Stimulated activated CD8-positive, alpha-beta memory T cell treated with anti-CD3 and anti-CD28 coated beads, Interleukin-12 subunit alpha, Interleukin-12 subunit beta, amount 100 ng/mL, for 24 hours (primary cell): Measurements from ENCODE around the gene PM20D2.
"Not testable (repeated sequence)": the region's sequence is repeated elsewhere in the genome, so short reads cannot be mapped to it uniquely, and the experiment has no call there.

Source experiments
- DNase-seq: peaks from one replicate; pipeline ENCODE4 v3.0.0-alpha.2; 2020; ENCODE audit errors: extremely low read depth

Gene PM20D2, protein sequence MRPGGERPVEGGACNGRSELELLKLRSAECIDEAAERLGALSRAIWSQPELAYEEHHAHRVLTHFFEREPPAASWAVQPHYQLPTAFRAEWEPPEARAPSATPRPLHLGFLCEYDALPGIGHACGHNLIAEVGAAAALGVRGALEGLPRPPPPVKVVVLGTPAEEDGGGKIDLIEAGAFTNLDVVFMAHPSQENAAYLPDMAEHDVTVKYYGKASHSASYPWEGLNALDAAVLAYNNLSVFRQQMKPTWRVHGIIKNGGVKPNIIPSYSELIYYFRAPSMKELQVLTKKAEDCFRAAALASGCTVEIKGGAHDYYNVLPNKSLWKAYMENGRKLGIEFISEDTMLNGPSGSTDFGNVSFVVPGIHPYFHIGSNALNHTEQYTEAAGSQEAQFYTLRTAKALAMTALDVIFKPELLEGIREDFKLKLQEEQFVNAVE

DNA sequence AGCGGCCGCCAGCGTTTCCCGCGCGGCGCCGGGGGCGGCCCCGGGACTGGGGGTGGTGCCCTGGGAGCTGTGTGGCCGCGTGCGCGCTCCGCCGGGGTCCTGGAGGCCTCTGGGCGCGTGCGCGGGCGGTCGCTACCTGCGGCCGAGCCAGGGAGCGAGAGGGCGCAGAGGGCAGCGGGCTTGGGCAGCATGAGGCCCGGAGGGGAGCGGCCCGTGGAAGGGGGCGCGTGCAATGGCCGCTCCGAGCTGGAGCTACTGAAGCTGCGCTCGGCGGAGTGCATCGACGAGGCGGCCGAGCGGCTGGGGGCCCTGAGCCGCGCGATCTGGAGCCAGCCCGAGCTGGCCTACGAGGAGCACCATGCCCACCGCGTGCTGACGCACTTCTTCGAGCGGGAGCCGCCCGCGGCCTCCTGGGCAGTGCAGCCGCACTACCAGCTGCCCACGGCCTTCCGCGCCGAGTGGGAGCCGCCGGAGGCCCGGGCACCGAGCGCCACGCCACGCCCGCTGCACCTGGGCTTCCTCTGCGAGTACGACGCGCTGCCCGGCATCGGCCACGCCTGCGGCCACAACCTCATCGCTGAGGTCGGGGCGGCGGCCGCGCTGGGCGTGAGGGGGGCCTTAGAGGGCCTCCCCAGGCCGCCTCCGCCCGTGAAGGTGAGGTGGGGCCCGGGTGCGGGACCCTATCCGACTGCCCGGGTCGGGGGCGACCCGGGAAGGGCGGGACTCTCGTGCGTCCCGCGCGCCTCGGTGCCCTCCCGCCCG is at the start of gene PM20D2:
Gene PM20D2 (plus strand): TSS at position 100 of the 762 bp plus-strand sequence. CDS start 90 bp downstream, at position 190.
- DNase-seq: peak; percentile 31

DNA sequence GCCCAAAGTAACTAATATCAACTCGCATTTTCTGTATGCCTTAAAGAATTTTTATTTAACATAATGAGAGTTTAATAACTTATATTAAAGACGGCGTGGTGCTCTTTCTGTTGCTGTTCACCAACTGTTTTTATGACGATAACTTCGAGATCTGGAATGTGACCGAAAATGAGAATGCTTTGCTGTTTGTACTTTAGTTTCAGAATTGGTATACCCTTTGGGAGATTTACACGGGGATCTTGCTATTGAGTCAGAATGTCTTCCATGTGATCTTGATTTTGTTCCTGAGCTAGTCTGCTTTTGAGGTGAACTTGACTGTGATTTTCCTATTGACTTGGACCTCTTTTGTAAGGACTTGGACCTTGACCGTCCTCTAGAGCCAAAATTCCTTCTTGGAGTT is 47.4 kb upstream of the PM20D2 start:
- DNase-seq: no peak

DNA sequence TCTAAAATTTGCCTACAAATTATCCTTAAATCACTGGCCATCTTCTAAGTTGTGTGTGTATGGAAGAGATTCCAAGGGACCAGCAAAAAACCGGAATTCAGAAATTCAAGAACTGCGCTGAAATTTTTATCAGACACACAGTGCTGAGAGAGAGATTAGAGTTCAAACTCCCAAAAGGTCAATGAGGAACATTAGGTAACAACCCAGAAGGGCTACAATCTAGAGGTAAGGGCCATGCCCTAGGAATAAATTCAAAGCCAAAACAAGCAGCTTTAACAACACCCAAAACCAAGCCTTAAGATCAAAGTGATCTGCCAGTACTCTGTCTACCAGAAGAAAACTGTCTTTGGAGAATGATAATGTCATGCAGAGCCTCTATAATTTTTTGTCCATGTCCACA is 45.7 kb upstream of the PM20D2 start:
- DNase-seq: no peak

DNA sequence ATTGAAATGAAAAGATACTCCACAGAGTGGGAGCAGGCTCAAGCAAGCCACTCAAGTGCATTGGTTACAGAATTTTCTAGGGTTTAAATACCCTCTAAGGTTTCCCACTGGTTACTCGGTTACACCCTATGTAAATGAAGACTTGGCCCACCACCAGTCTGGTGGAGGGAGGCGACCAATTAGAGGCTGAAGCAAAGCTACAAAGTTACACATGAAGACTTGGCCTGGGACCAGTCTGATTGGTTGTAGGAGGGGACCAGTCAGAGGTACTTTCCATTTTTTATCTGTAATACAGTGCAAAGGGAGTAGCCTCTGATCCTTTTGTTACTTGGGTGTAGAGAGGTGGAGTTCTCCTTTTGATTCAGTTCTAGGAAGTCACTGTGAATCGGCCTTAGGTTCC is 35.6 kb upstream of the PM20D2 start:
- DNase-seq: no peak

DNA sequence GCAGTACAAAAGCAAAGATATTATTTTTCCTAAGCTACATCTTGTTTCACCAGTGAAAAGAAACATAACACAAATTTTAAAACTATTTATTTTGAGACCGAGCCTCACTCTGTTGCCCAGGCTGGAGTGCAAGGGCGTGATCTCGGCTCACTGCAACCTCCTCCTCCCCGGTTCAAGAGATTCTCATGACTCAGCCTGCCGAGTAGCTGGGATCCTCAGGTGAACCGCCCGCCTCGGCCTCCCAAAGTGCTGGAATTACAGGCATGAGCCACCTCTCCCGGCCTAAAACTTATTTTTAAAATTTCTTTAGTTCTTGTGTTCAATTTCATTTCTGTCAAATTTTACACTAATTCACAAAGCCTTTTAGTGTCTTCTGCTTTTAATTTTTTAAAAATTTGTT is 33.9 kb upstream of the PM20D2 start:
- no peak for DNase-seq

DNA sequence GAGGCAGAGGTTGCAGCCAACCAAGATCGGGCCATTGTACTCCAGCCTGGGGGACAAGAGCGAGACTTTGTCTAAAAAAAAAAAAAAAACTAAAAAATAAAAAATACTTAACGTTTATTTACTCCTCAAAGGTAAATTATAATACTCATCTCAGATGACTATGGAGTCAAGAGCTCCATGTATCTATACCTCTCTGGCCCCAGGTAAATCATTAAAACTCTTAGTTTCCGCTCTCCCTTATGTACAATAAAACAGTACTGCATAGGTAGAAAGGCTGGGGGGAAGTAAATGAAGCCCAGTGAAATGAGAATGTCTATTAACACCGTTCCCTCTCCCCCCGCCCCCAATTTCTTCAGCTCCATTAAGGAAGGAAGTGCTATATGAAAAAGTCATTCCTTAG is 29.2 kb upstream of the PM20D2 start:
- DNase-seq: no peak

DNA sequence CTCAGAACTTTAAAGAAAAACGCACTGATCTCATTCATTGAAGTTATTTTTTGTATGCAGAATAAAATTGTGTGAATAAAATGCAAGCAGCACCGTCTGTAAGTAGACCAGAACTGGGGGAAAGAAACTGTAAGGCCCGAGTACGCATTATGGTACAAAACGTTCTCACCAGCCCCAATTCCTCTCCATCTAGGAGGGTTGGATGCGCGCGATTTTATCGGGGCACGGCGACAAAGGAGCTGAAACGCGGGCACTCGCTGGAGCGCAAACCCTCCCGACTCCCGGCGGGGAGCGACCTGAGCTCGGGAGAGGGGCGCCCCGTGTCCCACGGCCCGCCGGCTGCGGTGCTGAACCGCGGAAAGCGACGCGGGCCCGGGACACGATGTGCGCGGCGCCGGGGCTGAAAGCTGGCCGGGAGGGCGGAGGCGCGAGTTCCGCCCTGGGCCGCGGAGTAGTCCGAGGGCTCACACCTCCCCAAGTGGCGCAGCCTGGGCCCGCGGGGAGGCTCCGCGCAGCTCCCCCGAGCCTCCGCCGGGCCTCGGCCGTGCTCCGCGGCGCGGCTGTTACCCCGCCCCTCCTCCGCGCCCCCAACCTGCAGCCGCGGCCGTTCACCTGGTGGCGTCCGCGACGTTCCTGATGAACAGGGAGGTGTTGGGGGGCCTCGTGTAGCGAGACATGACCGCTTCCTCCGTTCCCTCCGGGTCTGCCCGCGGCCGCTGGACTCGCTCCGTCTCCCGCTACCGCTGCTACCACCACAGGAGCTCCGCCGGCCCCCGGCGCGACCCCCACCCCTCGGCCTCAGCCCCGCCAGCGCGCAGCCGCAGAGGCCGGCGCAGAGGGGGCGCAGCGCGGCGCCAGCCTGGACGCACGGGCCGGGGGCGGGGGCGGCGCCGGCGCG is 28.4 kb upstream of the PM20D2 start, which contains the start of gene SRSF12:
Gene SRSF12 (minus strand): TSS at position 861 of the 898 bp plus-strand sequence. CDS start 184 bp downstream, at position 677.
- DNase-seq: peak; percentile 1

DNA sequence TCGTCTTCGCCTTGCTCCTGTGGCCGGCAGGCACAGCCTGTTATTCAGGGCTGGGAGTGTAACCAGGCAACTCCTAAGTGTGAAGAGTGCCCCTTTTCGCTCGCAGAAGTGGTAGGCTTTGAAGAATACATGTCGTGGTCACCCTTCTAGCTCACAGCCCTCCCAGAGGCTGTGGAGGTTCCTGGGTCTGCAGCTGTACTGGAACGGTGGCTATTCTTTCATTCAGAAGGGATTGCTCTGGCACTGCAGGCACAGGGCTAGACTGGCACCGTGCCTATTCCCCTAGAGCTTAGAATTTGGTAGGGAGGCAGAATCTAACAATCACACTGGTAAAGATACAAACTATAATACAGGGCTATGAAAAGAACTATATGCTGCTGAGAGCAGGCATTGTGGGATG is 26.9 kb upstream of the PM20D2 start:
- DNase-seq: no peak

DNA sequence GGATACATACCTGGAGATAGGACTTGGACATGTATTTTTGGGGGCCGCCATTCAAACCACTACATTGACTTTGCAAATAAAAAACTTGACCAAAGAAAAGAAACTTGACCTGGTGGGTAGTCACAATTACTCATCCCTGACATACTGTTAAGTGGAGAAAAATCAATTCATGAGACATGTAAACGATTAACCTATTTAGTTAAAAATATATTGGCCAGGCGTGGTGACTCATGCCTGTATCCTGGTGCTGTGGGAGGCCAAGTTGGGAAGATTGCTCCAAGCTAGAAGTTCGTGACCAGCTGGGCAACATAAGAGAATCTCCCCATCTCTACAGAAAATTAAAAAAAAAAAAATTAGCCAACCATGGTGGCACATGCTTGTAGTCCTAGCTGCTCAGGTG is 25.5 kb upstream of the PM20D2 start:
- DNase-seq: no peak

DNA sequence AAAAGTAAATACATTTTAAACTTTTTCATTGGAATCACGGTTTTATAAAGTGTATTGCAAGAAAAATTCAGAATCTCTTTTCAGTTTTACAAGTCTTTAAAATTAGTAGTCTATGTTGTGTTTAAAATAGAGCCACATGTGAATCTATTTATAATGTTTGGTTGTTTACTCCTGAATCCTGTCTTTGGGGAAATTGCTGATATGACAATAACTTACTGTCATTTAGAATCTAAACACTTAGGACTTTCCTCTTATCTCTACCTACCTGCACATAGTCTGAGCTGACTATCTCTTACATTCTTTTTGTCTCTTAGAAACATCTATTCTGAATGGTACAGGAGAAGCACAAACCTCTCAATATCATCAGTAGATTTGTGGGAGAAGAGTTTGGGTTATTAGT is 23.9 kb upstream of the PM20D2 start:
- no peak for DNase-seq

DNA sequence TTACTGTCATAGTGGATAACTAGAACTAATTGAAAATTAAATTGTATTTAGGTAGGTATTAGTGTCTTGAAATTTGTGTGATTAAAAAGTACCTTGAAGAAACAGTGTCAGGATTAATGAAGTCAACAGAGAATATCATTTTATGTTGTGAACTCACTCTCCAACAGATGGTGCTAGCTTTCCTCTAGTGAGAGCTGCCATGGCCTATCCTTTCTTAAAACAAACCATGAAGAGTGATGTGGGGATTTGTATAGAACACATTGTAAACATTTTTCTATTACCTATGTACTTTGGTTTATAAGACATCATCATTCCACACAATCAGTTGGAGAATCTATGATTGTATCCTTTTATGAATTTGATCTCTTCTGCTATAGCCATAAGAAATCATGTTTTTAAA is 23.2 kb upstream of the PM20D2 start:
- DNase-seq: no peak

DNA sequence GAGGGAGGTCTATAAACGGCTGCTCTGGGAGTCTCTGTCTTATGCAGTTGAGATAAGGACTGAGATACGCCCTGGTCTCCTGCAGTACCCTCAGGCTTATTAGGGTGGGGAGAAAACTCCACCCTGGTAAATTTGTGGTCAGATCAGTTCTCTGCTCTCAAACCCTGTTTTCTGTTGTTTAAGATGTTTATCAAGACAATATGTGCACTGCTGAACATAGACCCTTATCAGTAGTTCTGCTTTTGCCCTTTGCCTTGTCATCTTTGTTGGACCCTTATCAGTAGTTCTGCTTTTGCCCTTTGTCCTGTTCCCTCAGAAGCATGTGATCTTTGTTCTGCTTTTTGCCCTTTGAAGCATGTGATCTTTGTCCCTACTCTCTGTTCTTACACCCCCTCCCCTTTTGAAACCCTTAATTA is 17.6 kb upstream of the PM20D2 start:
- DNase-seq: not testable (repeated sequence)

DNA sequence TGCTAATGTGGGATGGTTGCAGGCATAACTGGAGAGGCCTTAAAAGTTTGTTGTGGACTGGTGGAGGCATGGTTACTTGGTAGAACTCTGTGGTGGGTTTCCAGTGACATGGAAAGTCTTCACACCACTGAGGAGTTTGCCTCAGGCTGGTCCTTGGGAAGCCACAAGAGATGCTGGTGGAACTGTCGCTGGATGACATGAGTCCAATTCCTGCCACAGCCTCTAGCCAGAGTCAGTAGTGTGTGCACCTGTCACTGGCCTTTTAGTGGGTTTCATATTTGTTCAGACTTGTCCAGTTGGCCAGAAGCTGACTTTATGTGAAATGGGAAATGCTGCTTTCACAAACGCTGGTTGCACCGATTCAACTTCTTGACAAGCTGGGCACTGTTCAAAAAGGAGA is 14.3 kb upstream of the PM20D2 start:
- no peak for DNase-seq

DNA sequence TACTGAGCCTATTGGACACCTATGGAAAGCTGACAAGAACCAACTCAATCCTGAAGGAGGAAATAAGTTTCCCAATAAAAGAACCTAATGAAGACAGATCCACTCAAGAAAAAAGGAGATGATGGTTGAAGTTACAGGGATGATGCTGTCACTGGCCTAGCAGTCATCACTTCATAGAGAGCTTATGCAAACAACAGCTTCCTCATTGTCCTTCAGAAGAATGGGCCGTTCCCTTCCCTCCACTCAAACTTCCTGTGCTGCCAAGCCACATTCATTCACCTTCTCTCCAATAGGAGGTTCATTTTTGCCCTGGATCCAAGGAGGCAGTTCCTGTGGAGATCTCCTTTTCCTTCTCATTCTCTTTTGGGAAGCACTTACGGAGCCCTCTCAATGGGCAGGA is 13.8 kb upstream of the PM20D2 start:
- DNase-seq: no peak

DNA sequence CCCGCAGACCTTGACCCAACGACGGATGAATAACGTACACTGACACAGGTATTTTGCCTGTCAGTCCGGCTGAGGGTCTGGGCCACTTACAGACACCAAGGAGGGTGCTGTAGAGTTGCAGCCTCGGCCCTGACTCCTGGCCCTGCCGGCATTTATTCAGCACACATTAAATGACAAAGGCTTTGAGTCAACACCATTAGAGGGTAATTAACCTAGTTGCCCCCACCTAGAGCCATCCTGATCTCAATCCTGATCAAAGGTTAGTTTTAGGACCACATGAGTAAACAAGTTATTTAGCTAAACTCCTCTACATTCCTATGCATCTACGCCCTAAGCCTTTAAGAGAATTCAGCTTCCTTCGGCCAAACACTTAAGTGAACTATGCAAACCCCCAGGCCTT is 11.9 kb upstream of the PM20D2 start:
- DNase-seq: no peak

DNA sequence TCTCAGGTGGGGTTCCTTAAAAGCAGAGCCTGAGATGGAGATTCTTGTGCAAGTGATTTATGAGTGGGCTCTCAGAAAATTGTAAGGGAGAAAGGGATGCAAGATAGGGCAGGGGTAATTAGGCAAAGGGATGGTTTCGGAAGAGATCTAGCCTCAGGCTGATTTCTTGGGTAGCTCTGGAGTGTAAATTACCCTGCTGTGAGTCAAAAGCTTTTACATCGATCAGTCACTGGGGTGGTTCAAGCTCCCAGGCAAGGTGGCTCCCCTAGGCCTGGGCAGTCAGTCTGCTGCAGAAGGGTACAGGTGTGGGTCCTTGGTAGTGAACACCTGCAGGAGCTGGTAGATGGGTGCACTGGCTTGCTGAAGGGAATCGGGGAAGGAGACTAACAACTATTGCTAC is 11.1 kb upstream of the PM20D2 start:
- no peak for DNase-seq

DNA sequence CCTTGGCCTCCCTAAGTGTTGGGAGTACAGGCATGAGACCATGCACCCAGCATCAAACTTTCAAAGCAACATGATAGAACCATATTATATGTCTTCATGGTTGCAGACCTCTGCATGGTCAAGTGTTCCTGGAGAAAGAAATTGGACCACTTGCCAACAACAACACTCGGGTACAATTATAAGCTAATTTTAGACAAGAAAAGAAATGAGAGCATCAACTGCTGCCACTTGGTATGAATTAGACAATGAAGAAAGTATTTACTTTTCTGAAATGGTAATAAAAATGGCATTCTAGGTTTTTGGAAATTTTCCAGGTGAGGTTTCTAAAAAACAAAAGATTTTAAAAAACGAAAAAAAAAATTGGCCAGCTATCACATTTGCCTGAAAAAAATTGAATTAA is 7.7 kb upstream of the PM20D2 start:
- DNase-seq: no peak

DNA sequence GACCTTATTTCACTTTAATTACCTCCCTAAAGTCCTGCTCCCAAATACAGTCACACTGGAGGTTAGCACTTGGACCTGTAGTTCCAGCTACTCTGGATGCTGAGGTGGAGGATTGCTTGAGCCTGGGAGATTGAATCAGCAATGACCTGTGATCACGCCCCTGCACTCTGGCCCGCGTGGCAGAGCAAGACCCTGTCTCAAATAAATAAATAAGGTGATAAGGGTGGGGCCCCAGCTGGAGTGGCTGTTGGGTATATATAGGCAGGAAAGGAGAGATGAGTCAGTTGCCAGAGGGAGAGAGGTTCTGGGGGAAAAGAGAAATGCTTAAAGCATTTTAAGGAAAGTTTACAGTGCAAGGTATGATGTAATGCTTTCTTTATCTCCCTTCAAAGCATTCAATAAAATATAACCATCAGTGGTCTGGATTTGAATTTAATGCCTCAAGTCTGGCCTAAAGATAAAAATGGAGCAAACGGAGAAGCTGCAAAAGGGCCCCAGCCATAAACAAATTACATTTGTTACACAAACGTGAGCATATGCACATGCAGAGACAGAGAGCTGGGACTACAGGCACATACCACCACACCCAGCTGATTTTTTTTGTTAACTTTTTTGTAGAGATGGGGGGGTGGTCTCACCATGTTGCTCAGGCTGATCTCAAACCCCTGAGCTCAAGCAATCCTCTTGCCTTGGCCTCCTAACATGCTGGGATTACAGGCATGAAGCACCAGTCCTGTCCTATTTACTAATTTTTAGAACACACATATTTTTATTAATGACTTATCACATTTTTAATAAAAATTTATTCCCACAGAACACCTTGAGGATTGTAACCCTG is 6.1 kb upstream of the PM20D2 start:
- no peak for DNase-seq

DNA sequence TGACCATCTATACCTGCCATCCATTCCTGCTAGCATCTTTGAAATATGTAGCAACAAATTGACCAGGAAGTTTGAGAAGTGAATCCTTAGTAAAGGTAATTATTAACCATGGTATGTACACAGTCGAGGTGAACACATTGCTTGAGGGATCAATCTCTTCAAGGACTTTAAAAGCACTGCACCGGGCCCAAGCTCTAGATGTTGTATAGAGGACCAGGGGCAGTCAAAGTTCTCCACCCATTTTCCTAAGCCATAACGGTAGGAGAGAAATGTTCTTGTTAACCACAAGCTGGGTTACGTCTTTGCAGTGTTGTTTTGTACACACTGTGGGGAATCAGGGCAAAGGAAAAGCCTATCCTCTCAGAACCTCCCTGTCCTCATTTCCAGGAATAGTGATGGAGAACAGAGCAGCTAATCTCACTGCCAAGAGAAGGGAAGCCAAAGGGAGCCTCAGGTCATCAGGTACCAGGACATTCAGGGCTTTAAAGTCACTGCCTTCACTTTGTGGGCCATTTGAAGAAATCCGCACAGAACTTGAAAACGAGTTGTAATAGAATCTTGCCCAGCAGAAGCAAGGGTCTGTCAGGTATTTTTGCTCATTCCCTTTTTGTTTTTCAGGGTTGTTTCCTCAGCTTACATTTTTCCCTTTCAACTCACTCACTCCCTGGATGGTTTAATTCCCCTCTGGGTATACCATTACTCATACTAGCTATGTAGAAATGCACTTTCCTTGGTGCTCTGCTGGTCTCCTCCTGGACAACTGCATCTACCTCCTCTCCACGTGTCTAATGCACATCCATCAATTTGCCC is 5.3 kb upstream of the PM20D2 start:
- no peak for DNase-seq

DNA sequence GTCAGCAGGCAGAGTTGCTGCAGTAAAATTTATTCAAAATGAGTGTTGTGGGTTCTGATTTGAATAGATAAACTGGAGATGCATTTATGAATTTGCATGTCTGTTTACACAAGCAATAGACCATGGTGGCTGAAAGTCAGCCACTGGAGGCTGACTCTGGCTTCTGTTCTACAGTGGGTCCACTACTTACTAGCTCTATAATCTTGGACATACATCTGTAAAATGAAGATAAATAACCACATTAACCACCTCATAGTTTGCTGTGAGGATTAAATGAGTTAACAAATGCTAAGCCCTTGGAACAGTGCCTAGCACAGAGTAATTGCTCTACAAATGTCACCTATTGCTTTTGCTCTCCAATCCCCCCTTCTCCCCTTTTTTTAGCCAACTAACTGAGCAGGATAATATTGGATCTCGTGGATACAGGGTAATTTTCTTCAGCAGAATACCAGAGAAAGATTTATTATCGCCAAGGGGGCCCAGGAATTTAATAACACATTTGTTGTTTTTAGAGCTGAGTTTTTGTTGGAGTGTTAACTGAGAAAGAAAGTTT is 1.4 kb upstream of the PM20D2 start:
- DNase-seq: no peak
